HepG2 (cell line): ENCODE measurements around the gene RRM2. TPM values are rescaled to one million over a fixed set of nuclear protein-coding genes. Genes with fewer than 3 reads are reported as not detected.

Experiments
- ATAC-seq: fragments of 200-7000 bp; cut with Tn5 transposase; 3 replicates; pipeline ENCODE4 v1.9.1; 2020; ENCODE audit warnings: mild to moderate bottlenecking, moderate library complexity
- BruUV-seq: library from RNA; stranded (reverse); fragments of 400-500 nt; replicated peaks from 2 replicates; lab custom pipeline; 2021; lab: Mats Ljungman, UMichigan
- CTCF ChIA-PET: fragments of 300-600 bp; formaldehyde crosslinking; extraction: SDS; loops from one replicate; lab custom pipeline; 2021; ENCODE audit warnings: low total read pairs, inconsistent platforms, low intra/inter-chr PET ratio; lab: Yijun Ruan, JAX
- POLR2A ChIA-PET: fragments of 350-600 bp; sonication (Branson Sonifier 250); formaldehyde crosslinking; loops from one replicate; lab custom pipeline; 2020; ENCODE audit warnings: antibody characterized with exemption, inconsistent platforms; lab: Yijun Ruan, JAX
- DNase-seq: peaks from one replicate; pipeline ENCODE4 v3.0.0-alpha.2; 2015; ENCODE audit warnings: low spot score
- FAIRE-seq: peaks from 3 replicates; lab custom pipeline; 2011; peaks lifted over from hg19 to GRCh38; lab: Jason Lieb, UNC
- H2AFZ ChIP-seq: one replicate; pipeline ENCODE4 v1.6.1; 2011; ENCODE audit warnings: low read length, inconsistent platforms
- H3K27ac ChIP-seq: fragments of 300-600 bp; 3 replicates; pipeline ENCODE4 v1.8.0; 2011; ENCODE audit warnings: mixed run types, mild to moderate bottlenecking, mixed read lengths, low read length, inconsistent platforms; ENCODE audit not compliant: insufficient read depth; ENCODE audit errors: extremely low read length
- H3K27me3 ChIP-seq, 2 experiments: fragments of 200-600 bp in 1 of 2; 2 replicates in 1 of 2; 3 replicates in 1 of 2; pipeline versions ENCODE4 v1.6.0 to v1.8.0; 2011; ENCODE audit warnings: low read length in 2 of 2, mild to moderate bottlenecking in 2 of 2, moderate library complexity in 2 of 2, inconsistent platforms in 1 of 2; ENCODE audit not compliant: insufficient read depth in 2 of 2, control insufficient read depth in 1 of 2
- H3K36me3 ChIP-seq, 2 experiments: fragments of 200-600 bp in 1 of 2; replicated peaks in 1 of 2; 2 replicates in 1 of 2; 3 replicates in 1 of 2; pipeline versions ENCODE4 v1.5.1 to v1.8.0; 2011; ENCODE audit warnings: low read length in 2 of 2, inconsistent platforms in 1 of 2; ENCODE audit not compliant: insufficient read depth in 2 of 2, control insufficient read depth in 1 of 2
- H3K4me1 ChIP-seq: 2 replicates; pipeline ENCODE4 v1.5.1; 2012; ENCODE audit warnings: low read length, inconsistent platforms; ENCODE audit not compliant: insufficient read depth
- H3K4me2 ChIP-seq: 2 replicates; pipeline ENCODE4 v1.6.0; 2011; ENCODE audit warnings: low read depth, low read length, inconsistent platforms
- H3K4me3 ChIP-seq, 3 experiments: fragments of 200-600 bp in 1 of 3; sonication (generic), shearing (Covaris generic) in 1 of 3; replicated peaks in 1 of 3; 2 replicates each; pipeline ENCODE4 v1.5.1; 2011 to 2016; ENCODE audit warnings: low read length in 3 of 3, inconsistent platforms in 2 of 3, low read depth in 2 of 3, mild to moderate bottlenecking in 2 of 3, control low read depth in 1 of 3, mixed read lengths in 1 of 3; ENCODE audit not compliant: insufficient read depth in 1 of 3
- H3K79me2 ChIP-seq: one replicate; pipeline ENCODE4 v1.6.1; 2011; ENCODE audit warnings: low read length, inconsistent platforms; ENCODE audit not compliant: insufficient read depth
- H3K9ac ChIP-seq: 2 replicates; pipeline ENCODE4 v1.6.0; 2011; ENCODE audit warnings: mild to moderate bottlenecking, low read depth, low read length, inconsistent platforms; ENCODE audit not compliant: insufficient read depth
- H3K9me3 ChIP-seq: 2 replicates; pipeline ENCODE4 v1.5.1; 2012; ENCODE audit warnings: mild to moderate bottlenecking, low read length
- H4K20me1 ChIP-seq: 2 replicates; pipeline ENCODE4 v1.6.0; 2011; ENCODE audit warnings: inconsistent platforms, mild to moderate bottlenecking, low read length, moderate library complexity; ENCODE audit not compliant: insufficient read depth
- ADNP ChIP-seq: sonication (generic); formaldehyde crosslinking; IDR thresholded peaks from 2 replicates; pipeline ENCODE4 v1.4.0; 2020; ENCODE audit warnings: missing genetic modification reagents
- NCOA1 ChIP-seq: sonication (generic); formaldehyde crosslinking; IDR thresholded peaks from 2 replicates; pipeline ENCODE4 v1.9.0; 2021; ENCODE audit warnings: missing genetic modification reagents
- NFYB ChIP-seq: sonication (generic); formaldehyde crosslinking; IDR thresholded peaks from 2 replicates; pipeline ENCODE4 v1.4.0; 2020; ENCODE audit warnings: missing genetic modification reagents
- PHF21A ChIP-seq: sonication (generic); formaldehyde crosslinking; IDR thresholded peaks from 2 replicates; pipeline ENCODE4 v1.5.0; 2020; ENCODE audit warnings: mild to moderate bottlenecking, missing genetic modification reagents
- ZFX ChIP-seq: sonication (generic); formaldehyde crosslinking; IDR thresholded peaks from 2 replicates; pipeline ENCODE4 v1.4.0; 2020; ENCODE audit warnings: mild to moderate bottlenecking, low read depth, missing genetic modification reagents, moderate library complexity
- ZNF17 ChIP-seq: sonication (generic); formaldehyde crosslinking; IDR thresholded peaks from 2 replicates; pipeline ENCODE4 v1.5.0; 2020; ENCODE audit warnings: mild to moderate bottlenecking, missing genetic modification reagents
- ZNF253 ChIP-seq: sonication (generic); formaldehyde crosslinking; IDR thresholded peaks from 2 replicates; pipeline ENCODE4 v1.8.0; 2022; ENCODE audit warnings: mild to moderate bottlenecking, missing genetic modification reagents, borderline replicate concordance
- ZNF326 ChIP-seq: sonication (generic); formaldehyde crosslinking; IDR thresholded peaks from 2 replicates; pipeline ENCODE4 v1.4.0; 2020; ENCODE audit warnings: missing genetic modification reagents, borderline replicate concordance
- ZNF510 ChIP-seq: sonication (generic); formaldehyde crosslinking; IDR thresholded peaks from 2 replicates; pipeline ENCODE4 v1.4.0; 2020; ENCODE audit warnings: low read depth, mild to moderate bottlenecking, missing genetic modification reagents
- ZNF564 ChIP-seq: sonication (generic); formaldehyde crosslinking; IDR thresholded peaks from 2 replicates; pipeline ENCODE4 v1.8.1; 2023; ENCODE audit warnings: mild to moderate bottlenecking, missing genetic modification reagents
- ZNF589 ChIP-seq: sonication (generic); formaldehyde crosslinking; conservative IDR thresholded peaks from 2 replicates; pipeline ENCODE4 v1.8.0; 2022; ENCODE audit warnings: mild to moderate bottlenecking, moderate library complexity, missing genetic modification reagents
- in situ Hi-C: cut with HindIII; loops from 2 replicates; pipeline ENCODE4 v1.10.0; 2017; ENCODE audit warnings: low pct_unique_long_range_greater_than_20kb; ENCODE audit not compliant: extremely low pct_ligation_motif_present
- intact Hi-C: fragments of 100-400 bp; cut with micrococcal nuclease; formaldehyde crosslinking; loops from one replicate; pipeline ENCODE4 v1.10.0; 2022; ENCODE audit not compliant: unreplicated experiment
- polyA plus RNA-seq, 8 experiments: library from polyadenylated mRNA; depleted of rRNA in 3 of 8; stranded (reverse) in 7 of 8; unstranded in 1 of 8; fragments of >200 nt; fragmentation: Illumina TruSeq in 4 of 8; extraction: Trizol in 4 of 8; gene quantifications; 2 replicates each; pipeline versions ENCODE4 v1.2.1 to v1.2.3, GENCODE V29; 2011 to 2016; ENCODE audit warnings: low read depth in 4 of 8, missing spikeins in 1 of 8, mixed read lengths in 1 of 8; ENCODE audit not compliant: insufficient read depth in 1 of 8
- total RNA-seq, 5 experiments: library from RNA; depleted of rRNA; stranded (reverse); fragments of >200 nt; fragmentation: Illumina TruSeq; extraction: Trizol; gene quantifications; 2 replicates each; pipeline ENCODE4 v1.2.3, GENCODE V29; 2016; ENCODE audit warnings: low read depth in 1 of 5
- TF ChIP-seq, protein P1 (sequence below): sonication (generic); formaldehyde crosslinking; IDR thresholded peaks from 2 replicates; pipeline ENCODE4 v1.4.0; 2020; ENCODE audit warnings: mild to moderate bottlenecking, missing genetic modification reagents
- TF ChIP-seq, protein P2 (sequence below): sonication (generic); formaldehyde crosslinking; IDR thresholded peaks from 2 replicates; pipeline ENCODE4 v1.8.0; 2022; ENCODE audit warnings: mild to moderate bottlenecking, missing genetic modification reagents, moderate library complexity

RRM2 gene
- total and polyA plus RNA-seq, 2 of the 13 experiments (the other 11 are each of a cell fraction or from before 2014, with no cell fraction given), result 31.3 to 150 TPM

DNA sequence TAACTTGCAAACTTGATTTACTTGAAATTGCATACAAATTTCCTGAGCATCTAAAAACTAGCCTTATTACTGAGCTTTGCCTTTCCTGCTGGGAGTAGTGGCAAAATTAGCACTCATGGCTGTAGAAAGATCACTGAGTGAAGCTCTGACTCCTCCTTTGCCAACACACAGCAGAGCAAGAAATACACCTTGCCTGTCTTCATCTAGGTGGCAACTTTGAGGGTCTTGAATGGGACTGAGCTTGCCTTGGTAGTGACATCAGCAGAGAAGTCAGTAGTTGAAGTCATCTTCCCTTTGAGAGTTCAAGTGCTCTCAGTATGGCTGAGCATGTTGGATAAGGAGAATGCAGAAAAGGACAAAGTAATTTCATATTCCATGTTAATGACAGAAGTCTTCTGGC is 5.9 kb downstream of the RRM2 start:
- no peak overlapping the region for H2AFZ ChIP-seq
- ChIA-PET POLR2A (no interaction called here), CTCF (no interaction called here)
- peaks cover 18% of the 10 kb centered on the region for H3K79me2 ChIP-seq
- no peaks in the 10 kb centered on the region for H3K9me3 ChIP-seq
- intact Hi-C loops (loop anchor here (10.0 kb wide), 2 partner anchors 146 to 276 kb away; no protein-coding TSS in a partner anchor), in situ Hi-C loops (no loop called here)
- H3K4me2 ChIP-seq, result no peak overlapping the region
- no peak for FAIRE-seq
- no peaks in the 10 kb centered on the region for H4K20me1 ChIP-seq
- ATAC-seq, result no peak
- H3K4me1 ChIP-seq, result peaks cover 61% of the 10 kb centered on the region
- TF ChIP-seq ZNF510 (CRISPR knock-in tag), result no peak
- no peak for TF ChIP-seq ZNF564 (CRISPR knock-in tag)
- TF ChIP-seq, protein P1, sequence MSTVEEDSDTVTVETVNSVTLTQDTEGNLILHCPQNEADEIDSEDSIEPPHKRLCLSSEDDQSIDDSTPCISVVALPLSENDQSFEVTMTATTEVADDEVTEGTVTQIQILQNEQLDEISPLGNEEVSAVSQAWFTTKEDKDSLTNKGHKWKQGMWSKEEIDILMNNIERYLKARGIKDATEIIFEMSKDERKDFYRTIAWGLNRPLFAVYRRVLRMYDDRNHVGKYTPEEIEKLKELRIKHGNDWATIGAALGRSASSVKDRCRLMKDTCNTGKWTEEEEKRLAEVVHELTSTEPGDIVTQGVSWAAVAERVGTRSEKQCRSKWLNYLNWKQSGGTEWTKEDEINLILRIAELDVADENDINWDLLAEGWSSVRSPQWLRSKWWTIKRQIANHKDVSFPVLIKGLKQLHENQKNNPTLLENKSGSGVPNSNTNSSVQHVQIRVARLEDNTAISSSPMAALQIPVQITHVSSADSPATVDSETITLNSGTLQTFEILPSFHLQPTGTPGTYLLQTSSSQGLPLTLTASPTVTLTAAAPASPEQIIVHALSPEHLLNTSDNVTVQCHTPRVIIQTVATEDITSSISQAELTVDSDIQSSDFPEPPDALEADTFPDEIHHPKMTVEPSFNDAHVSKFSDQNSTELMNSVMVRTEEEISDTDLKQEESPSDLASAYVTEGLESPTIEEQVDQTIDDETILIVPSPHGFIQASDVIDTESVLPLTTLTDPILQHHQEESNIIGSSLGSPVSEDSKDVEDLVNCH (CRISPR knock-in tag), result no peak
- TF ChIP-seq ZNF253 (CRISPR knock-in tag), result no peak
- TF ChIP-seq ADNP (CRISPR knock-in tag), result no peak
- no peak for TF ChIP-seq PHF21A (CRISPR knock-in tag)
- TF ChIP-seq ZNF326, result no peak
- no peak for TF ChIP-seq ZNF589 (CRISPR knock-in tag)
- no peak for TF ChIP-seq NFYB (CRISPR knock-in tag)
- no peak for TF ChIP-seq ZFX
- no peak for TF ChIP-seq ZNF17 (CRISPR knock-in tag)
- TF ChIP-seq, protein P2, sequence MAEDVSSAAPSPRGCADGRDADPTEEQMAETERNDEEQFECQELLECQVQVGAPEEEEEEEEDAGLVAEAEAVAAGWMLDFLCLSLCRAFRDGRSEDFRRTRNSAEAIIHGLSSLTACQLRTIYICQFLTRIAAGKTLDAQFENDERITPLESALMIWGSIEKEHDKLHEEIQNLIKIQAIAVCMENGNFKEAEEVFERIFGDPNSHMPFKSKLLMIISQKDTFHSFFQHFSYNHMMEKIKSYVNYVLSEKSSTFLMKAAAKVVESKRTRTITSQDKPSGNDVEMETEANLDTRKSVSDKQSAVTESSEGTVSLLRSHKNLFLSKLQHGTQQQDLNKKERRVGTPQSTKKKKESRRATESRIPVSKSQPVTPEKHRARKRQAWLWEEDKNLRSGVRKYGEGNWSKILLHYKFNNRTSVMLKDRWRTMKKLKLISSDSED (CRISPR knock-in tag), result no peak
- TF ChIP-seq NCOA1, result no peak
- no peaks in the 10 kb centered on the region for H3K27me3 ChIP-seq
- no peak overlapping the region for H3K27ac ChIP-seq
- H3K36me3 ChIP-seq, result peaks cover 20 to 51% of the 10 kb centered on the region in 2 experiments
- no peak overlapping the region for H3K4me3 ChIP-seq
- no peak for DNase-seq
- no TSS peak for BruUV-seq
- H3K9ac ChIP-seq, result no peak overlapping the region
